Stimulated activated effector memory CD8-positive, alpha-beta T cell treated with anti-CD3 and anti-CD28 coated beads, Interleukin-12 subunit alpha, Interleukin-12 subunit beta, amount 100 ng/mL, for 72 hours (primary cell): ENCODE data around the gene ADCYAP1.
"Not testable (repeated sequence)": the region's sequence is repeated elsewhere in the genome, so short reads cannot be mapped to it uniquely, and the experiment has no call there.

ENCODE experiments used
- ATAC-seq: fragments of 150-1000 bp; cut with Tn5 transposase; 2 replicates; pipeline ENCODE4 v1.10.0; 2021
- DNase-seq, 2 donors: peaks; one replicate each; pipeline ENCODE4 v3.0.0; 2021 to 2022; ENCODE audit warnings: low spot score in 2 of 2
- H3K27ac Mint-ChIP-seq: one replicate; pipeline ENCODE4 v1.8.0; 2022; ENCODE audit warnings: mild to moderate bottlenecking, mixed read lengths
- H3K36me3 Mint-ChIP-seq: one replicate; pipeline ENCODE4 v1.8.0; 2022; ENCODE audit warnings: mild to moderate bottlenecking, mixed read lengths
- H3K4me1 Mint-ChIP-seq: one replicate; pipeline ENCODE4 v1.8.0; 2022; ENCODE audit warnings: mixed read lengths
- H3K4me3 Mint-ChIP-seq: one replicate; pipeline ENCODE4 v1.8.0; 2022; ENCODE audit warnings: mild to moderate bottlenecking, mixed read lengths
- H3K9me3 Mint-ChIP-seq: one replicate; pipeline ENCODE4 v1.8.0; 2022; ENCODE audit warnings: mixed read lengths

The ADCYAP1 gene

DNA sequence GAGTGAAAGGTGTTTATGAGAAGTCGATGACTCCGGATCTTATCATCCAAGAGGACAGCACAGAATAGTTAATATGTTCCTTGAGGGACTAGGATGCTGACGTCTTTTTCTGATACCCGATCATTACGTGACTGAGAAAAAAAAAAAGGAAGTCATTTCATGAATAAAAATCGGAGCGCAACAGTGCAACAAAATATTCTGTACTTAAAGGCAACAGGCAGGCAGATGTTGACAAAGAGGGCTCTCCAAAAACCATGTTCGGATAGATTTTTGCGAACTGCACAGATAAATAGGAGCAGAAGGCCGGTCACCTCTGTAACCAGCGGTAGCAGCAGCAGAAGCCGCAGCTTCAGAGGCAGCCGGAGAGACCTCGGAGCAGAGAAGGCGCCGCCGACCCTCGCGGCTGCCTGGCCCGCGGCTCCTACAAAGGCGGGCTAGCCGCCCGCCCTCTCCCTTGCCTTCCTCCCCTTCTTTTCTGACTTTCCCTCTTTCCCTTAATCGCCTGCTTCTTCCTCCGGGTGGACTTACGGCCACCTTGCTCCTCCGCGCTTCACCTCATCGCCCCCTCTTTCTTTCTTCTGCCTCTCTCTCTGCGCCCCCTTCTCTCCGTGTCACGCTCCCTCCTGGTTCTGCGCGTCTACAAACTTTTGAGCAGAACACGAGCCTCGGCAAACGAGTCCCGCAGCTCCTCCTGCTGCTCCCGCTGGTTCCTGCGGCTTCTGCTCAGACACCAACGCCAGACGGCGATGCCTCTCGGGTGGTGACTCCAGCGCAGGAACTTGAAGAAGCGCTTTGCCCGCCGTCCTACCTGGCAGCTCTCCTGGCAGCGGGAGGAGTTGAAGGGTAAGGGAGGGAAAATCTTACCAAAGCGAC, at the start of gene ADCYAP1:
Gene ADCYAP1, plus strand, starts transcription at position 654 of the 873 bp plus-strand sequence. CDS start 516 bp downstream, outside the sequence.
- Mint-ChIP-seq H3K27ac (no peak within 1 kb of the TSS), H3K9me3 (peaks cover 3% of the 10 kb centered on the region), H3K36me3 (no peaks in the 10 kb centered on the region), H3K4me3 (peak within 1 kb of the TSS; percentile 61), H3K4me1 (peaks cover 22% of the 10 kb centered on the region)
- ATAC-seq (no peak), DNase-seq (no peak)

DNA sequence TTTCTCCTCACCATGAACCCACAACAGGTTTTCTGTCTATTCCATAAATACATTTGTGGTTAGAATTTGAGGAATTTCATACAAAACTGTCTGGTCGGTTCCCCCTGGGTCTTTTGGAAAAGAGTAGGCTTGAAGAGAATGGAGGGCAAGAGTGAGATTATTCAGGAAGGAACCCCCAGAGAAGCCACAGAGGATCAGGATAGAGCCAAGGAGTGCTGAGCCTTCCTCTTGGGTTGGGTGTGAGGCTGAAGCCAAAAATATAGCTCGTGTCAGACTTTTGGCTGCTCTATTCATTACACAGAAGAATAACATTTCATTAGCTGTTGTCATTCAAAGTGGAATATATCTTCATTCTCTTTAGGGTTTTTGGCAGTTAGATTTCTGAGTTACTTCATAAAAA, 46.7 kb upstream of the ADCYAP1 start:
- H3K4me3 Mint-ChIP-seq: no peak overlapping the region
- H3K27ac Mint-ChIP-seq: no peak overlapping the region
- H3K36me3 Mint-ChIP-seq: no peaks in the 10 kb centered on the region
- ATAC-seq (no peak), DNase-seq (no peak)
- H3K4me1 Mint-ChIP-seq: no peaks in the 10 kb centered on the region
- H3K9me3 Mint-ChIP-seq: no peaks in the 10 kb centered on the region

DNA sequence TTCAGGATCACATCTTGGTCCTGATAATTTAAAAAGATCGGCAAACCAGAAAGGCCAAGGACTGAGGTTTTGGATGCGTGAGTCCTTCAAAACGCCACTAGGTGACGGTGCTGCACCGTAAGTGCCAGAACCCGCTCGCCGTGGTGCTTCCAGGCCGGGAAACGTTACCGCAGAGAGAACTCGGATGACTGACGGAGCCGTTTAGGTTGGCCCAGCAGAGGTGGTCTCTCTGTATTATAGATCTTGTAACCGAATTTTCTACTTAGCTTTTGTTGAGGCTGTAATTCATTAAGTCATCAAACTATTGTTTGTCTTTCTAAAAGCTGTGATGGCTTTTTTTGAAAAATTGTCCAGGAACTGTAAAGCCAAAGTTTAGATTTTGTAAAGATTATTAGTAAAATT, 39.8 kb upstream of the ADCYAP1 start:
- Mint-ChIP-seq H3K9me3 (no peaks in the 10 kb centered on the region), H3K4me1 (no peaks in the 10 kb centered on the region), H3K36me3 (no peaks in the 10 kb centered on the region), H3K4me3 (no peak overlapping the region), H3K27ac (no peak overlapping the region)
- ATAC-seq (peak; percentile 83), DNase-seq (peak; percentile 20 to 61)

DNA sequence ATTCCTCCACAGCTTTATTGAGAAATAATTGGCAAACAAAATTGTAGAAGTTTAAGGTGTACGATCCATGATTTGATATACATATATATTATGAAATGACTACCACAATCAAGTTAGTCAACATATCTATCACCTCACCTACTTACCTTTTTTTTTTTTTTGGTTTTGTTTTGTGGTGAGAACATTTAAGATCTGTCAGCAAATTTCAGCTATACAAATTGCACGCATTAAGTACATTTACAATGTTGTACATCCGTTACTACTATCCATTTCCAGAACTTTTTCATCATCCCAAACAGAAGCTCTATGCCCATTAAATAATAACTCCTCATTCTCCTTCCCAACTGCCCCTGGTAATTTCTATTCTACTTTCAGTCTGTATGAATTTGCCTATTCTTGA, 37.4 kb upstream of the ADCYAP1 start:
- DNase-seq (no peak), ATAC-seq (no peak)
- Mint-ChIP-seq H3K27ac (no peak overlapping the region), H3K4me1 (no peaks in the 10 kb centered on the region), H3K9me3 (no peaks in the 10 kb centered on the region), H3K36me3 (no peaks in the 10 kb centered on the region), H3K4me3 (no peak overlapping the region)

DNA sequence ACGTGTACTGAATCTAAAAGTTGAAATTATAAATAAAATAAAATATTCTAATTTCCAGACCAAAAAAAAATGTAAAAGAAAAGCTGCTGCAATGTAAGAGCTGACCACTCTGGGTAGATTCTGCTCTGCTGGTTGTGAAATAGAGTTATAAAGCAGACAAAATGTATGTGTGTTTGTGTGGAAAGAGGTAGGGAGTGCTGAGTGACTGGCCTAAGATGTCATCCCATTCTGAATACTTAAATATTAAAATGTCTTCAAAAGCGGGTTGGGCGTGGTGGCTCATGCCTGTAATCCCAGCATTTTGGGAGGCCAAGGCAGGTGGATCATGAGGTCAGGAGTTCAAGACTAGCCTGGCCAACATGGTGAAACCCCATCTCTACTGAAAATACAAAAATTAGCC, 31.2 kb upstream of the ADCYAP1 start:
- peak overlapping the region; percentile 86 for H3K27ac Mint-ChIP-seq
- not testable (repeated sequence) for H3K36me3 Mint-ChIP-seq, DNase-seq, H3K4me1 Mint-ChIP-seq, ATAC-seq, H3K9me3 Mint-ChIP-seq
- H3K4me3 Mint-ChIP-seq: peak overlapping the region; percentile 45

DNA sequence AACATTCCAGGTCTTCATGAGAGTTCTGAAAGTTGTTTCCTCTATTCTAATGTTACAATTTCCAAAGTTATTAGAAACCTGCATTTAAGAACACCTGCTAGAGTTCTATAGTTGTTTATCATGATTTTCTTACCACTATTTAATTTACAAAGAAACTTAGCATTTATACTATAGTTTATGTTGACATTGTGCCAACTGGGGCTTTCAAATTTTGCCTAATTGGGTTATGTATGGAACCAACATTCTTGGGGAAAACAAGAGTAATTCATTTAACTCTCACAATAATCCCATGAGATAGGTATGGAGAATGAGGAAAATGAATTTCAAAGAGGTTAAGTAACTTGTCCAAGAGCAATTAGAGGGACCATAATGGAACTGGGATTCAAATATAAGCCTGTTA, 28.8 kb upstream of the ADCYAP1 start:
- no peak for ATAC-seq
- Mint-ChIP-seq H3K36me3 (no peaks in the 10 kb centered on the region), H3K27ac (no peak overlapping the region), H3K9me3 (no peaks in the 10 kb centered on the region), H3K4me1 (peaks cover 6% of the 10 kb centered on the region), H3K4me3 (no peak overlapping the region)
- no peak for DNase-seq

DNA sequence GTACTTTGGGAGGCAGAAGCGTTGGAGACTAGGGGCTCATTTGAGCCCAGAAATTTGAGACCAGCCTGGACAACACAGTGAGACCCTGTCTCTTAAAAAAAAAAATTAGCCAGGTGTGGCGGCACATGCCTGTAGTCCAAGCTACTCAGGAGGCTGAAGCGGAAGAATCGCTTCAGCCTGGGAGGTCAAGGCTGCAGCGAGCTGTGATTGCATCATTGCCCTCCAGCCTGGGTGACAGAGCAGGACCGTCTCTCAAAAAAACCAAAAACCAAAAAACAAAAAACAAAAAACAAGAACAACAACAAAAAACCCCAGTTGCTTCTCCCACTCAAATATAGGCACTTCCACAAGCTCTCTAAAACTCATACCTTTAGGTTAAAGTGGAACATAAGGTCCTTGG, 27.4 kb upstream of the ADCYAP1 start:
- ATAC-seq (no peak), DNase-seq (no peak)
- no peaks in the 10 kb centered on the region for H3K9me3 Mint-ChIP-seq
- H3K4me1 Mint-ChIP-seq: peaks cover 6% of the 10 kb centered on the region
- H3K36me3 Mint-ChIP-seq: no peaks in the 10 kb centered on the region
- no peak overlapping the region for H3K27ac Mint-ChIP-seq
- no peak overlapping the region for H3K4me3 Mint-ChIP-seq

DNA sequence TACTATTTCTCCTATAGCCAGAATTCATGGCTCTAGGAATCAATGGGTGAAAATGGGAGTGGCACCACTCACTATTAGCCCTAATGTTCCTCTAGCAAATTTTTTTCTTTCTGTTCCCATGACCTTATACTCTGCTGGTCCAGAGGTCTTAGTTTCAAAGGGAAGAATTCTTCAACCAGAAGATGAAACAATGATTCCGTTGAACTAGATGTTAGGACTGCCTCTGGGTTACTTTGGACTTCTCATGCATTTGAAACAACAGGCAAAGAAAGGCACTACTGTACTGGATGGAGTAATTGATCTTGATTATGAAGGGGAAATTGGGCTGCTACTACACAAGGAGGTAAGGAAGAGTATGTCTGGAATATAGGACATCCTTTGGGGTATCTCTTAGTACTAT, 18.6 kb upstream of the ADCYAP1 start:
- Mint-ChIP-seq H3K4me3 (no peak overlapping the region), H3K4me1 (no peaks in the 10 kb centered on the region), H3K27ac (no peak overlapping the region), H3K9me3 (peaks cover 2% of the 10 kb centered on the region), H3K36me3 (no peaks in the 10 kb centered on the region)
- no peak for ATAC-seq
- DNase-seq: peak in 1 of 2 donors; percentile 6

DNA sequence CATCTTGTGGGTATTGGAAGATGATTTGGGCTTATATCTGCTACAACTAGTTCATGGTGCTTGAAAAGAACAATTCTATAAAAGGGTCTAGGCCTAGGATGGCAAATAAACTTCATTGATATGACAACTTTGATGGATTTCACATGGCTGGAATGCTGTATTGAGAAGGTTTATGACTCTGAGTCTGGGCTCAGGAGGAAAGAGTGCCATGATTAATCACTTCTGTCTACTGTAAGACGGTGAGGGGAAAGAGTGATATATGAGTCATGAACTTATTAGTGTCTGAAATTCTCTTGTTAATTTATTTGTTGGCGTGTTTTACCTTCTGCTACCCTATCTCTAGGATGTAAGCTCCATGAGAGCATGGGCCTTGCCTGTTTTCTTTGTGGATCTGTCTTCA, 17.0 kb upstream of the ADCYAP1 start:
- no peaks in the 10 kb centered on the region for H3K4me1 Mint-ChIP-seq
- peaks cover 2% of the 10 kb centered on the region for H3K9me3 Mint-ChIP-seq
- no peak overlapping the region for H3K4me3 Mint-ChIP-seq
- no peaks in the 10 kb centered on the region for H3K36me3 Mint-ChIP-seq
- no peak overlapping the region for H3K27ac Mint-ChIP-seq
- ATAC-seq (no peak), DNase-seq (no peak)

DNA sequence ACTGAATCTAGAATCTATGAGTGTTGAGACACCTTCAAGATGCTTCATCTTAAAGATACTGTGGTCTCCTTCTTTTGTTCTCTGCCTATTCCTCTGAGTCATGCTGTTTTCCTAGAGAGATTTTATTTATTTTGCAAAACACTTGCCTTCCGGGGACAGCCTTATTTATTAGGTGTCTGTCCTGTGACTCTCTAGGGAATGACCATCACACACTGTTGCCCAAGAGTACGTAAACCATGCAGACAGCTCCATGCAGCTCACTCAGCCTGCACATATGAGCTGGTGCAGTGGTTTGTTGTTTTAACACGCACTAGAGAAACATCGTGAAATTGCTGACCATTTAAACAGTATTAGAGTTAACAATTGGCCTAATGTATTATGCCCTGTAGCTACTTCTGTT, 12.4 kb upstream of the ADCYAP1 start:
- no peaks in the 10 kb centered on the region for H3K36me3 Mint-ChIP-seq

DNA sequence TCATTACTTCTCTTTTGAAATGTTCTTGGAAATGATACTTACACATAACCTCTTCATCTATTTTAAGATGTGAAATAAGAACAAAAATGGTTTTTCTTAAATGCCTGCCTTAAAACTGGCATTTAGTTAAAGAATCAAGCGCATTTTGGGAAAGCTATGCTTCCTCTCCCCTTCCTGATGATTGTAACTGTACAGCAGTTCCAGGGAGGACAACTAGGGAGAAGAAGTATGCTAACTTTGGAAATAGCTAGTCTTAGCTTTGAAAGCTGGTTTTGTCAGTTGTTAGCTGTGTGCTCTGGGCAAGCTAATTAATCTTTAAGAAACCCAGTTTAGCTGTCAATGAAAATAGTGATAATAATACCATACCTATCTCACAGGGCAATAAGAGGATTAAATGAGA, 8.4 kb upstream of the ADCYAP1 start:
- no peak for ATAC-seq
- no peaks in the 10 kb centered on the region for H3K9me3 Mint-ChIP-seq
- H3K4me1 Mint-ChIP-seq: no peaks in the 10 kb centered on the region
- no peak overlapping the region for H3K4me3 Mint-ChIP-seq
- H3K36me3 Mint-ChIP-seq: no peaks in the 10 kb centered on the region
- no peak overlapping the region for H3K27ac Mint-ChIP-seq
- no peak for DNase-seq

More for the DNA sequence above, 12.4 kb upstream of the ADCYAP1 start:
- DNase-seq: peak in 1 of 2 donors; percentile 4
- Mint-ChIP-seq H3K4me1 (no peaks in the 10 kb centered on the region), H3K9me3 (peaks cover 2% of the 10 kb centered on the region), H3K4me3 (no peak overlapping the region), H3K27ac (no peak overlapping the region)
- ATAC-seq: no peak

DNA sequence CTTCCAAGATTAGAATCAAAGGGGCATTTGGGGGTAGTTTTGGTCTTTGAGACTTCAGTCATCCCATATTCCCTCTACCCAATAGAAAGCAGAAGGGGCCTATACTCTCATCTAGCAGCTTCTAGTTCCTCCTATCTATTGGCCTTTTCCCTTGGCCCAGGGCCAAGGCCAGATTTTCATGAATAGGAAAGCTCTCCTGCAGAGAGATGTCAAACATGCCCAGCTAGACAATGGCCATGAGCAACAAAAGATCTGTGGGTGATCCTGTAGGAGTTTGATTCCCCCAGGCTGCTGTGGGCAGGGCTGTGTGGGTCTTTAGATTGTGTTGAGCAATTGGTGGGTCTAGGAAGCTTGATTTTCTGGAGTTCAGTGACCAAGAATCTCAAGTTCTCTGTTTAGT, 2.9 kb upstream of the ADCYAP1 start:
- no peak for DNase-seq
- H3K4me1 Mint-ChIP-seq: peaks cover 12% of the 10 kb centered on the region
- H3K4me3 Mint-ChIP-seq: no peak overlapping the region
- ATAC-seq: no peak
- H3K27ac Mint-ChIP-seq: no peak overlapping the region
- peaks cover 3% of the 10 kb centered on the region for H3K9me3 Mint-ChIP-seq
- no peaks in the 10 kb centered on the region for H3K36me3 Mint-ChIP-seq

DNA sequence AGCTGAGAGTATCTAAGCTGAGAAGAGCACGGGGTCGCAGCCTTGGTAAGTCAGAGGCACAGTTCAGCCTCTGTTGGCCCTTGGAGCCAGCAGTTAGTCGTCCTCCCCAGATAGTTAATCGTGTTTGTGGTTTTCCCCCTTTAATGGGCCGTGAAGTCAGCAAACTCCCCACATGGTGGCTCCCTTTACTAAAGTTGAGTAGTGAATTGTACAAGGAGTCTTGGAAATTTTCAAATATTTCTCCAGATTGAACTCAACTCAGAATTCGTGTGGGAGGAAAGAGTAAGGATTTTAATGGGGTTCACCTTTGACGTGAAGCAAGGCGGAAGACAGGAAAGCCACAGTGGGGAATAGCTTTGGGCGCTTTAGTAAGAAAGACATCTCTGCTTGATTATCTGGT, 2.4 kb upstream of the ADCYAP1 start:
- H3K4me1 Mint-ChIP-seq: peaks cover 12% of the 10 kb centered on the region
- H3K9me3 Mint-ChIP-seq: peaks cover 3% of the 10 kb centered on the region
- H3K36me3 Mint-ChIP-seq: no peaks in the 10 kb centered on the region
- H3K4me3 Mint-ChIP-seq: no peak overlapping the region
- no peak overlapping the region for H3K27ac Mint-ChIP-seq
- ATAC-seq (no peak), DNase-seq (no peak)

DNA sequence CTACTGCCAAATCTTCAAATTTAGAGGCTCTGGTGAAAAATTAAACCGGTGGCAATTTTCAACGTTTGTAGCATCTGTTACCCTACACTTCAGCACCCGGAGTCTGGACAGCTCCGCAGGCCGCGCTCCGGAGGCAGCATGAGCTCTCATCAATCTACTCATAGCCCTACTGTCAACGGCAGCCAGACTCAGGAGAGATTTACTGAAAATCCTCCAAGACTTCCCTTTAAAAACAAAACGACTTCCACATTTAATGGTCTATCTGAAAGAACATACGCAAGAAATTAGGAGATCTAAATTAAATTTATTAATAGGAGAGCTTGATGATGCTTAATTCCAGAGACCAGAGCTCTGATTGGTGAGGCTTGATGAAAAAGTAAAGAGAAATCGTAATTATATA, 970 bp upstream of the ADCYAP1 start:
- ATAC-seq: no peak

DNA sequence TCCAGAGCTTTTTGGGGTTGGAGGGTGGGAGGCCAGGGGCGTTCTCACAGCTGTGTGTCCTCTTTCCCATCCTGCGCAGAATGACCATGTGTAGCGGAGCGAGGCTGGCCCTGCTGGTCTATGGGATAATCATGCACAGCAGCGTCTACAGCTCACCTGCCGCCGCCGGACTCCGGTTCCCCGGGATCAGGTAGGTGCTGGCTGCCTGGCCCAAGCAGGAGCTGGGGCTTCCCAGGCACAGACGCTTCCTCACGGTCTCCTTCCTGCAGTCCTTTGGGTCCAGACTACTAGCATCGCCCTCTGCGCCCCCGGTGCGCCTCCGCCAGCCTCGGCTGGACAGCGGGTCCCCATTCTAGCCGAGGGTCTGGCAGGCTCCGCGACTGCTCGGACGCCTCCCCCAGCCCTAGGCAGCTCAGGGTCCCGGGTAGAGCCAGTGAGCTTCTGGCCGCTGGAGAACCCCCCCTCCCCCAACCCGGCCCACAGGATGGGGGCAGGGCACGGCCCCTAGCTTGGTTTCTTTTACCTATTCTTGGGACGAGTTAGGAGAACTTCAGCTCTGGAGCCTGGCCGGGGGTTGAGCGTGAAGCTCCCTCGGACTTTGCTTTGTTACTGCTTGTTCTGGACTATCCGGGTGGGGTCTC, 756 bp downstream of the ADCYAP1 start:
- Mint-ChIP-seq H3K4me1 (peaks cover 22% of the 10 kb centered on the region), H3K36me3 (no peaks in the 10 kb centered on the region), H3K27ac (no peak overlapping the region), H3K4me3 (peak overlapping the region; percentile 61), H3K9me3 (peaks cover 3% of the 10 kb centered on the region)
- DNase-seq (no peak), ATAC-seq (no peak)

More for the DNA sequence above, 970 bp upstream of the ADCYAP1 start:
- no peak overlapping the region for H3K27ac Mint-ChIP-seq
- H3K4me1 Mint-ChIP-seq: peaks cover 18% of the 10 kb centered on the region
- H3K9me3 Mint-ChIP-seq: peaks cover 3% of the 10 kb centered on the region
- no peaks in the 10 kb centered on the region for H3K36me3 Mint-ChIP-seq
- DNase-seq: peak in 1 of 2 donors; percentile 54
- H3K4me3 Mint-ChIP-seq: no peak overlapping the region

DNA sequence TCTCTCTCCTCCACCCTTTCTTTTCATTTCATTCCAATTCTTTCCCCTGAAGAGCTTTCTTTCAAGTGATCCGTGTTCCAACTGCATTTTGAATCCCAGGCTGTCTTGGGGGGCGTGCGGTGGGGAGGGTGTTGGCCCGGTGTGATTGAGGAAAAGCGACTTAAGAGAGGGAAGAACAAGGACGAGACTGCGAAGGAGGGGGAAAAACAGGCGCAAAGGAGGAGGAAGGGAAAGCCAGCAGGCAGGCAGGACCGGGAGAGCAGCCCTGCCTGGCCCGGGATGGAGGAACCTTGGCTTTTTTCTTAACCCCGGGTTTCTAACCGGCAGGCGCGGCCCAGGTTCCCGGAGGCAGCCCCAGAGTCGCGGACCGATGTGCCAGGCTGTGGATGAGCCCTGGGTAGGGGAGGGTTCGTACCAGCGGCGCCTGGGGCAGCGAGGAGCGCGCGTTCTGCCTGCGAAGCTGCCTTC, 1.3 kb downstream of the ADCYAP1 start:
- Mint-ChIP-seq H3K4me1 (peaks cover 22% of the 10 kb centered on the region), H3K36me3 (no peaks in the 10 kb centered on the region), H3K9me3 (peaks cover 3% of the 10 kb centered on the region), H3K27ac (no peak overlapping the region), H3K4me3 (peak overlapping the region; percentile 61)
- DNase-seq (no peak), ATAC-seq (no peak)
